ENCODE data around the gene ZNF205.
"Not testable (repeated sequence)": the region's sequence is repeated elsewhere in the genome, so short reads cannot be mapped to it uniquely, and the experiment has no call there.

ZNF205 gene

DNA sequence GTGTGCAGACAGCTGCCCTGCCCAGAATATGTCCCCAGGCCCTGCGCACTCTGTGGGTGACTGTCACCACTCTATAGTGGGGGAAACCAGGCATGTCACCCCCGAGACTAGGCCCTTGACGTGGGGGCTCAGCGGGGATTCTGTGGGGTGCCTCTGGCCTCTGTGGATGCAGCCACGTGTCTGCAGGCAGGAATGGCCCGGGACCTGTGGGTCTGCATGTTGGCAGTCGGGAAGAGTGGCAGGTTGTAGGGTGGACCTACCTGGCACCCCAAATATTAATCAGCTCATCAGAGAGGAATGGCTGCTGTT, 46.0 kb upstream of the ZNF205 start:
- no peaks in the 10 kb centered on the region for H3K9me3 ChIP-seq (ENCODE audit: control insufficient read depth, low read length)
- TF ChIP-seq, protein P1, sequence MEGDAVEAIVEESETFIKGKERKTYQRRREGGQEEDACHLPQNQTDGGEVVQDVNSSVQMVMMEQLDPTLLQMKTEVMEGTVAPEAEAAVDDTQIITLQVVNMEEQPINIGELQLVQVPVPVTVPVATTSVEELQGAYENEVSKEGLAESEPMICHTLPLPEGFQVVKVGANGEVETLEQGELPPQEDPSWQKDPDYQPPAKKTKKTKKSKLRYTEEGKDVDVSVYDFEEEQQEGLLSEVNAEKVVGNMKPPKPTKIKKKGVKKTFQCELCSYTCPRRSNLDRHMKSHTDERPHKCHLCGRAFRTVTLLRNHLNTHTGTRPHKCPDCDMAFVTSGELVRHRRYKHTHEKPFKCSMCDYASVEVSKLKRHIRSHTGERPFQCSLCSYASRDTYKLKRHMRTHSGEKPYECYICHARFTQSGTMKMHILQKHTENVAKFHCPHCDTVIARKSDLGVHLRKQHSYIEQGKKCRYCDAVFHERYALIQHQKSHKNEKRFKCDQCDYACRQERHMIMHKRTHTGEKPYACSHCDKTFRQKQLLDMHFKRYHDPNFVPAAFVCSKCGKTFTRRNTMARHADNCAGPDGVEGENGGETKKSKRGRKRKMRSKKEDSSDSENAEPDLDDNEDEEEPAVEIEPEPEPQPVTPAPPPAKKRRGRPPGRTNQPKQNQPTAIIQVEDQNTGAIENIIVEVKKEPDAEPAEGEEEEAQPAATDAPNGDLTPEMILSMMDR (IDR thresholded peaks at IDR 0.05), result no peak
- H3K36me3 ChIP-seq (ENCODE audit: control insufficient read depth, insufficient read depth, low read length), result no peaks in the 10 kb centered on the region
- no peaks in the 10 kb centered on the region for H3K79me2 ChIP-seq
- H3K4me1 ChIP-seq, result no peaks in the 10 kb centered on the region
- no peak overlapping the region for H3K27ac ChIP-seq
- H3K4me3 ChIP-seq (ENCODE audit: low read depth, low read length), result peak overlapping the region; percentile 9
- H3K9ac ChIP-seq, result no peak overlapping the region
- H2AFZ ChIP-seq, result no peak overlapping the region
- peak overlapping the region; percentile 25 for H3K4me2 ChIP-seq (ENCODE audit: low read length)
- H3K27me3 ChIP-seq (ENCODE audit: control insufficient read depth, insufficient read depth, low read length), result no peaks in the 10 kb centered on the region

DNA sequence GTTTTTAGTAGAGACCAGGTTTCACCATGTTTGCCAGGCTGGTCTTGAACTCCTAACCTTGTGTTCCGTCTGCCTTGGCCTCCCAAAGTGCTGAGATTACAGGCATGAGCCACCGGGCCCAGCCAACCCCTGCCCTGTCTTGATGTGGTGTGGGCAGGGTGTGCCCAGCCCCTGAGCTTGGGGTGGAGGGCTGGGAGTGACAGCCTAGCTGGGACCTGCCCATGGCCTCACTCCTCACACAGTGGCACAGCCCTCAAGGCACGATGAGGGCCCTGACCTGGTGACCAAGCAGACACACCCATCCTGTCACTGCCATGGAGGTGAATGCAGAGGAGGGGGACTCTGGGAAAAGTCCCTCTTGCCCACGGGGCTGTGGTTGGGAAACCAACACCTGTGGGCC, 43.9 kb upstream of the ZNF205 start:
- no peak overlapping the region for H3K4me3 ChIP-seq (ENCODE audit: low read depth, low read length)
- no peak overlapping the region for H2AFZ ChIP-seq
- H3K27ac ChIP-seq, result no peak overlapping the region

DNA sequence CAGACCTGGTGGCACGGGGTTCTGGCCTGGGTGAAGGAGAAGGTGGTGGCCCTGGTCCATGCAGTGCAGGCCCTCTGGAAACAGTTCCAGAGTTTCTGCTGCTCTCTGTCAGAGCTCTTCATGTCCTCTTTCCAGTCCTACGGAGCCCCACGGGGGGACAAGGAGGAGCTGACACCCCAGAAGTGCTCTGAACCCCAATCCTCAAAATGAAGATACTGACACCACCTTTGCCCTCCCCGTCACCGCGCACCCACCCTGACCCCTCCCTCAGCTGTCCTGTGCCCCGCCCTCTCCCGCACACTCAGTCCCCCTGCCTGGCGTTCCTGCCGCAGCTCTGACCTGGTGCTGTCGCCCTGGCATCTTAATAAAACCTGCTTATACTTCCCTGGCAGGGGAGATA, 43.2 kb upstream of the ZNF205 start:
- not testable (repeated sequence) for H3K79me2 ChIP-seq; H3K4me2 ChIP-seq (ENCODE audit: low read length); H3K27me3 ChIP-seq (ENCODE audit: control insufficient read depth, insufficient read depth, low read length); H2AFZ ChIP-seq; H3K9ac ChIP-seq; H3K4me3 ChIP-seq (ENCODE audit: low read depth, low read length); H3K9me3 ChIP-seq (ENCODE audit: control insufficient read depth, low read length); H3K36me3 ChIP-seq (ENCODE audit: control insufficient read depth, insufficient read depth, low read length); H3K4me1 ChIP-seq; H3K27ac ChIP-seq

More for the DNA sequence above, 43.9 kb upstream of the ZNF205 start:
- H3K9me3 ChIP-seq (ENCODE audit: control insufficient read depth, low read length), result no peaks in the 10 kb centered on the region
- H3K9ac ChIP-seq, result no peak overlapping the region
- no peaks in the 10 kb centered on the region for H3K79me2 ChIP-seq
- no peak overlapping the region for H3K4me2 ChIP-seq (ENCODE audit: low read length)
- H3K4me1 ChIP-seq, result no peaks in the 10 kb centered on the region
- no peaks in the 10 kb centered on the region for H3K27me3 ChIP-seq (ENCODE audit: control insufficient read depth, insufficient read depth, low read length)
- TF ChIP-seq, protein P1 (IDR thresholded peaks at IDR 0.05), result no peak
- no peaks in the 10 kb centered on the region for H3K36me3 ChIP-seq (ENCODE audit: control insufficient read depth, insufficient read depth, low read length)

DNA sequence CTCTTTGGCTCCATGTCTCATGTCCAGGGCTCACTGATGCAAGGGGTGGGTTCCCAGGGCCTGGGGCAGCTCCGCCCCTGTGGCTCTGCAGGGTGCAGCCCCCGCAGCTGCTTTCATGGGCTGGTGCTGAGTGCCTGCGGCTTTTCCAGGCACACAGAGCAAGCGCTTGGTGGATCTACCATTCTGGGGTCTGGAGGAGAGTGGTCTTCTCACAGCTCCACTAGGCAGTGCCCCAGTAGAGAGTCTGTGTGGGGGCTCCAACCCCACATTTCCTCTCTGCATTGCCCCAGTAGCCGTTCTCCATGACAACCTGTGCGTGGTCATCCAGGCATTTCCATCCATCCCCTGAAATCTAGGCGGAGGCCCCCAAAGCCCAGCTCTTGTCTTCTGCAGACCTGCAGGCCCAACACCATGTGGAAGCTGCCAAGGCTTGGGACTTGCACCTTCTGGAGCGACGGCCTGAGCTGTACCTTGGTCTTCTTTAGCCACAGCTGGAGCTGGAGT, 41.7 kb upstream of the ZNF205 start:
- H3K9me3 ChIP-seq (ENCODE audit: control insufficient read depth, low read length), result no peaks in the 10 kb centered on the region
- H2AFZ ChIP-seq, result no peak overlapping the region
- H3K9ac ChIP-seq, result no peak overlapping the region
- no peaks in the 10 kb centered on the region for H3K79me2 ChIP-seq
- no peaks in the 10 kb centered on the region for H3K4me1 ChIP-seq
- H3K27me3 ChIP-seq (ENCODE audit: control insufficient read depth, insufficient read depth, low read length), result no peaks in the 10 kb centered on the region
- H3K36me3 ChIP-seq (ENCODE audit: control insufficient read depth, insufficient read depth, low read length), result no peaks in the 10 kb centered on the region
- no peak overlapping the region for H3K4me3 ChIP-seq (ENCODE audit: low read depth, low read length)
- TF ChIP-seq, protein P1 (IDR thresholded peaks at IDR 0.05), result no peak
- H3K27ac ChIP-seq, result no peak overlapping the region
- H3K4me2 ChIP-seq (ENCODE audit: low read length), result no peak overlapping the region

DNA sequence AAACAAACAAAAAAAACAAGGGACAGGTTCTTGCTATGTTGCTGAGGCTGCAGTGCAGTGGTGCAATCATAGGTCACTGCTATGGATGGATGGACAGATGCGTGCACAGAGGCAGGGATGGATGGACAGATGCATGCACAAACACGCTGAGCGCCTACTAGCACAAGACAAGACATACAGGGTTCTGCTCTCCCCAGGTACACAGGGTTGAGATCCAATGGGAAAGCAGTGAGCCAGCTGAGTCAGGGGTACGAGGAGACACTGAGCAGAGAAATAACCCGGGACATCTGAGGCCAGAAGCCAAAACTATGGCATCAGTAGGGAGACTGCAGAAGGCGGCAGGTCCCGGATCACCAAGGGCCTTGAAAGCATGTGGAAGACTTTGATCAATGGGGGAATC, 40.7 kb upstream of the ZNF205 start:
- Histone ChIP-seq H3K4me1 (no peaks in the 10 kb centered on the region), H3K27me3 (ENCODE audit: control insufficient read depth, insufficient read depth, low read length) (no peaks in the 10 kb centered on the region), H3K4me3 (ENCODE audit: low read depth, low read length) (no peak overlapping the region), H3K79me2 (no peaks in the 10 kb centered on the region), H3K9ac (no peak overlapping the region), H3K9me3 (ENCODE audit: control insufficient read depth, low read length) (no peaks in the 10 kb centered on the region), H3K4me2 (ENCODE audit: low read length) (no peak overlapping the region), H3K36me3 (ENCODE audit: control insufficient read depth, insufficient read depth, low read length) (no peaks in the 10 kb centered on the region), H3K27ac (no peak overlapping the region), H2AFZ (no peak overlapping the region)
- TF ChIP-seq, protein P1 (IDR thresholded peaks at IDR 0.05), result no peak

DNA sequence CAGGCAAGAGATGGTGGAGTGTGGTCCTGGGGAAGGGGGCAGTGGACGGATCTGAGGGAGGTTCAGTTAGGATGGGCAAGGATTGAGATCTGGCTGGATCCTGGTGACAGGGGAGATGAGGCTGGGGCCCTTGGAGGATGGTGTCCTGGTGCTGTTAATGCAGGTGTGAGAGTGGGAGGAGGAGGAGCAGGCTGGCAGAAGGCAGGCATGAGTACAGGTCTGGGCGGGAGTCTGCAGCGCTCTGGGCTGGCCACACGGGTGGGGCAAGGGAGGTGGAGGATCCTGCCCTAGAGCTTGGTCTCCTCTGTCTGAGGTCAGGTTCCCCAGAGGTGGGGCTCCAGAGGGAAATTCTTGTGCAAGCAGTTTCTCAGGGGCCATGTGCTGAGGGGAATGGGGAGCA, 40.2 kb upstream of the ZNF205 start:
- not testable (repeated sequence) for H3K27ac ChIP-seq; H3K36me3 ChIP-seq (ENCODE audit: control insufficient read depth, insufficient read depth, low read length); H2AFZ ChIP-seq; H3K9me3 ChIP-seq (ENCODE audit: control insufficient read depth, low read length); H3K4me2 ChIP-seq (ENCODE audit: low read length); H3K79me2 ChIP-seq; H3K9ac ChIP-seq; H3K4me1 ChIP-seq; H3K27me3 ChIP-seq (ENCODE audit: control insufficient read depth, insufficient read depth, low read length); H3K4me3 ChIP-seq (ENCODE audit: low read depth, low read length)

DNA sequence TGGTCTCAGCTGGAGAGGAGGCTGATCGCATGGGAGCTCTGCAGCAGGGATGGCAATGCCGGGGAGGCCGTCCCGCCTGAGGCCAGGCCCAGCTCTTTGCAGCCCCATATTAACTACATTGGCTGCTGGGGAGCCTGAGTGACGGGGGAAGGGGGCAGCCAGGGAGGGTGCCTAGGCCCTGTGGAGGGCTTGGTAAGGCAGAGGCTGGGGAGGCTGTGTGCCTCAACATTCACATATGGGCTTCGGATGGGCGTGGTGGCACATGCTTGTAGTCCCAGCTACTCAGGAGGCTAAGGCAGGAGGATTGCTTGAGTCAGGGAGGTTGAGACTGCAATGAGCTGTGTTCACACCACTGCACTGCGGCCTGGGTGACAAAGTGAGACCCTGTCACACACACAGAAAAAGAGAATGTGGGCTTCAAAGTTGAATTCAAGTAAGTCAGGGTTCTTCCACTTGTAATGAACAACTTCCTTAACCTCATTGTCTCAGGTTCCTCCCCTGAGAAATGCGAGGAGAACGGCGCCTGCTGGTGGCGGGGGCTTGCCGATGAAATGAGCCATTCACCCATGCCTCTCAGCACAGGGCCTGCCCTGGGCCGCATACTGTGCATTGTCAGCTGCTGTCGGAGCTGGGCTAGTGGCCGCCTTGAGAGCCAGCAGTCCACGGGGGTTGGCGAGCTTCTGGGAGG, 39.7 kb upstream of the ZNF205 start:
- not testable (repeated sequence) for H2AFZ ChIP-seq; H3K4me2 ChIP-seq (ENCODE audit: low read length); H3K9me3 ChIP-seq (ENCODE audit: control insufficient read depth, low read length); H3K27me3 ChIP-seq (ENCODE audit: control insufficient read depth, insufficient read depth, low read length); H3K79me2 ChIP-seq; H3K36me3 ChIP-seq (ENCODE audit: control insufficient read depth, insufficient read depth, low read length); H3K9ac ChIP-seq; H3K4me1 ChIP-seq; H3K4me3 ChIP-seq (ENCODE audit: low read depth, low read length); H3K27ac ChIP-seq

Measured in parathyroid adenoma (tissue), 2 donors.